AG09319 (cell line): ENCODE measurements around the gene ATXN1.

Experiments used
- DNase-seq: peaks from one replicate; pipeline ENCODE4 v3.0.0-alpha.2; 2010; ENCODE audit warnings: low read depth; ENCODE audit errors: extremely low read depth
- CTCF ChIP-seq: IDR thresholded peaks from 2 replicates; pipeline ENCODE4 v1.5.1; 2011; ENCODE audit warnings: low read depth, mild to moderate bottlenecking, inconsistent platforms, low read length, moderate library complexity

Gene ATXN1

GRCh38 chr6:16363749-16364148, 397.5 kb downstream of the ATXN1 start:
- no peak for DNase-seq
- no peak for TF ChIP-seq CTCF

DNA sequence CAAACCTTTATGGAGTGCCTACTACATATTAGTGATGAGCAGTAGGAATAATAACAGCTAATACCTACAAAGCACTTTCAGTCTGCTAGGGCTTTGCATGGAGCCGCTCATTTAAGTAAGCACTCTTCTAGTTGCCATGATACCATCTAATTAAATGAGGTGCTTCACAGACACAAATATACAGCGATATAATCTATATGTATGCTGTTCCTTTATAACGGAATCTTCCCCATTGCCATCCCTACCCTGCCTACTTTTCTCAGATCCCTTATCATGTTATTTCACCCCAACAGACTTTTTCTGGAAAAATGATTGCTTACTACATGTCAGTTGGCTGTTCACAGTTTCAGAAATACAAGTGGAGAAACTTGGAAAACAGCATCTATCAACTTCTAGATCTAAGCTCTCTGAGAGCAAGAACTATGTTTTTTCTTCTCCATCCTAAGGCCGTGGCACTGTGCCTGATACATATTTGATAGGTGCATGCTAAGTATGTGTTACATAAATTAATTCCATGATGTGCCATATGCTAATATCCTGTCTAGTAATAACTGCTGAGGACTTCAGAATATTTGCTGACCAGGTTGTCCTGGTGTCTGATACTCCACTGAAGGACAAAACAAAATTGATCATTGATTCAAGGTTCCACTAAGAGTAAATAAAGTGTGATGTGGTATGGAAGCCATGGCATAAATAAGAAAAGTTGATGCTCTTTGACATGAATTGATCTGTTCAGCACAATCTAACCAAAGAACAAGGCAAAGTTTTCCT, 398.3 kb downstream of the ATXN1 start:
- no peak for TF ChIP-seq CTCF
- DNase-seq: no peak

DNA sequence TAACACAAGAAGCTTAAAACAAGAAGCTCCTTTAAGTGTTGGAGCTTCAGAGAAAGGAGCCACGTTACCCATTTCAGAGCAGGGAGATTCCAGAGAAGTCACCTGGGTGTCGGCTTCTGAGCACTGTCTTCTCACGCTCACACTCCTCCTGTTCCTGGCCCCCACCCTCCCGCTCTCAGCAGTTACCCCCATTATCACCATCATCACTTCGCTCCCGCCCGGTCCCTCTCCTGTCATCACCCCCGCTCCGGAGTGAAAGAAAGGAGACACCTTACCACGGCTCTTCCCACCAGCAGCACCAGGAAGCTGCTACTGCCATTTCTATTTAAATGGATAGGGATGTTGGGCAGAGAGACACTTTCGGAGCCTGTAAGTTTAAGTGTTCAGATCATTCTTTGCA, 399.0 kb downstream of the ATXN1 start:
- no peak for TF ChIP-seq CTCF
- DNase-seq: no peak

- no peak for TF ChIP-seq CTCF
- no peak for DNase-seq
These were observed 399.4 kb downstream of the ATXN1 start for GRCh38 chr6:16361861-16362260.

GRCh38 chr6:16361121-16361520, 400.1 kb downstream of the ATXN1 start:
- no peak for TF ChIP-seq CTCF
- no peak for DNase-seq

GRCh38 chr6:16360365-16360764, 400.9 kb downstream of the ATXN1 start:
- no peak for TF ChIP-seq CTCF
- DNase-seq: no peak

DNA sequence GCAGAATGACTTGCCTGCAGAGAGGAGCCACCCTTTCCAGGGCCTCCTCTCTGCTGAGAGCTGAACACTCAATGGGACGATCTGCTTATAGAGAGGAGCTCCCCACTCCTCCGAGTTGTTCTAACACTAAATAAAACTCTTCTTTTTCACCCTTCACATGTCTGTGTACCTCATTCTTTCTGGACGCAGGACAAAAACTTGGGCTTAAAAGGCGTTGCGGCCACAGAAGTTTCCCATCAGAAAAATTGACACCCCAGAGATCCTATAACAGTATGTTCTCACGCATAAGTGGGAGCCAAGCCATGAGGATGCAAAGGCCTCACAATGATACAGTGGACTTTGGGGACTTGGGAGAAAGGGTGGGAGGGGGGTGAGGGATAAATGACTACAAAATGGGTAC, 401.7 kb downstream of the ATXN1 start:
- DNase-seq: no peak
- no peak for TF ChIP-seq CTCF
